Measurements from ENCODE around the gene HPX.

The HPX gene

GRCh38 chr11:6458352-6459098 lies 17.7 kb upstream of the HPX start:
- DNase-seq: no peak

DNA sequence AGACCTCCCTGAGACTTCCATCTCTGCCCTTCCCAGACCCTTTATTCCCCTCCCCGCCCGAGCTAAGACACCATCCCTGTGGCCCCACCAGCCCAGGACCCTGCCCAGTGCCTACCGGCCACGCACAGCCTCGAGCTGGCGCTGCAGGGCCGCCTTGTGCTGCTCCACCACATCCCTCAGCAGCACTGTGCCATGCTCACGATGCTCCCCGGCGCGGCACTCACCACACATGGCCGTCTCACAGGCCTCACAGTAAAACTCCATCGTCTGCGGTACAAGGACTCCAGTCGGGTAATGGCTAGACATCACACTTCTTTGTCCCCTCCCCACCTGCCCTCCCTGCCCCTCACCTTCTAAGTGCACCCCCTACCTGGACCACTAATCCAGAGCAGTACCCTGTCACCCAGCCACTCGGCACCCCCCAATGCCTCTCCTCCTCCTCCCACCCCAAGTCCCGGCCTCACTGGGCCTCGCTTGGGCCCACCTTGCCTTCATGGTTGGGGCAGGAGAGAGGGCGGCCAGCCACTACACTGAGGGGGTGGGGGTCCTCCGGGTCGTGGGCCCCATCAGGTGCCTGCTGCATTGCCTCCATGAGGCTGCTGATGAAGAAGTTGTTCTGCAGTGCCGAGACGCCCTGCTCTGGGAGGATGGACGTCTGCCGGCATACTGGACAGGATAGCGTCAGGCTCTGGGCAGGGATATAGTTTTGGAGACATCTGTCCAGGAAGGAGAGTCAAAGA lies 17.0 kb upstream of the HPX start:
- DNase-seq: no peak

DNA sequence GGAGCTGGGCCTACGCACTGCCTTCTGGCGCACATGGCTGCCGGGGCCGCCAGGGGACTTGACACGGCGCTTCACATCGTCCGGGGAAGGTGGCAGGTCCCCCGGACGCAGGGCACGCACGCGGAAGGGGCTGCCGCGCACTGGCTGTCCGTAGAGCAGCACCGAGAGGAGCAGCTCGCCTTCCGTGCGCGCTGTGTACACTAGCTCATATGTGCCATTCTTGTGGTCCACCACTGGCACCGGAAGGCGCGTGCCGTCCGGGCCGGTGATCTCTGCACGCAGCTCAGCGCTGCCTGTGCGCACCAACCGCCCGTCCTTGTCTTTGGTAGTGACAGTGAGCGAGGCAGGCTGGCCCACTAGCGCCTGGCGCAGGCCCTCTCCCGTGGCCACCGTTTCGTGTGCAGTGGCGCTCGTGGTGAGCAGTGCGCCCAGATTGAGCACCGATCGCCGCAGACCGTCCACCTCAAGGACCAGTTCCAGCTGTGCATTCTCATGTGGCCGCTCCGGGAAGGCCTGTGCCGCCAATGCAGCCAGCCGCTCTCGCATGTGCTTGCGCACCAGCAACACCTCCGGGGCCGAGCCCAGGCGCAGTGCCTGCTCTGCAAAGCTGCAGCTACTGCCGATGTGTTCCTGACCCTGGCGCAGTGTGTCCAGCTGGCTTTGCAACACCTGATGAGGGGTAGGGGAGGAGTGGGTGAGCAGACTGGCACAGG lies 15.7 kb upstream of the HPX start:
- DNase-seq: no peak

- no peak for DNase-seq
Measured at GRCh38 chr11:6455070-6455469, 14.3 kb upstream of the HPX start.

DNA sequence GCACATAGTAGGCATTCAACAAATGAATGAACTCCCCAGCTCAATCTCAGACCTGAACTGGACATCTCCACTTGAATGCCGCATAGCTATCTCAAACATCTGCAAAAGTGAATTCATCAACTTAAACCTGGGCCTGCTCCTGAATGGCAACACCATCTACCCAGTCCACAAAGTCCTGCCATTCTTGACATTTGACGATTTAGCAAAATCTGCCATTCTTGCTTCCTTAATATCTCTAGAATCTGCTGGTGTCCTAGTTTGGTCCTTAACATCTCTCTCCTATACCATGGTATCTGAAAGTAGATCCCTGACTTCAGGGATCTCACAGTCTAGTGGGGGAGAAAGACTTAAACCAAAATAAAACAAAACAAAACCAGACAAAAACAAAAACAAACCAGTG lies 12.4 kb upstream of the HPX start:
- no peak for DNase-seq

DNA sequence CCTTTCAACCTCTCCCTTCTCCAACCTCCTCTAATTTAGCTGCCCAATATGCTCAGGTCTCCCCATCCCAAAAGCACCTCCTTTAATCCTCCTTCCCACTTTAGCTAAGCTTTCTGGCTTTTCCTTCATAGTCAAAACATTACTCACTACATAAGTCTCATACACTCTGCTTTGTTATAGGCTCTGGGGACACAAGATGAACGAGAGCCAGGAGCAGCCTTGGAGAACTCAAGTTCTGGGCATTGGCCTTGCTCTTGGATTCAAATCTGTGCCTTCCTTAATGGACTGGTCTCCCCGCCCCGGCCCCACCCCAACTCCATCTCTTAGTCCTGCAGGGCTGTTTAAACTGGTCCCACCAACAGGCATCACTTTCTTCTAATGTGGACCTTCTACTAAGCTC lies 11.4 kb upstream of the HPX start:
- no peak for DNase-seq

GRCh38 chr11:6448574-6448973 lies 7.8 kb upstream of the HPX start:
- DNase-seq: no peak

DNA sequence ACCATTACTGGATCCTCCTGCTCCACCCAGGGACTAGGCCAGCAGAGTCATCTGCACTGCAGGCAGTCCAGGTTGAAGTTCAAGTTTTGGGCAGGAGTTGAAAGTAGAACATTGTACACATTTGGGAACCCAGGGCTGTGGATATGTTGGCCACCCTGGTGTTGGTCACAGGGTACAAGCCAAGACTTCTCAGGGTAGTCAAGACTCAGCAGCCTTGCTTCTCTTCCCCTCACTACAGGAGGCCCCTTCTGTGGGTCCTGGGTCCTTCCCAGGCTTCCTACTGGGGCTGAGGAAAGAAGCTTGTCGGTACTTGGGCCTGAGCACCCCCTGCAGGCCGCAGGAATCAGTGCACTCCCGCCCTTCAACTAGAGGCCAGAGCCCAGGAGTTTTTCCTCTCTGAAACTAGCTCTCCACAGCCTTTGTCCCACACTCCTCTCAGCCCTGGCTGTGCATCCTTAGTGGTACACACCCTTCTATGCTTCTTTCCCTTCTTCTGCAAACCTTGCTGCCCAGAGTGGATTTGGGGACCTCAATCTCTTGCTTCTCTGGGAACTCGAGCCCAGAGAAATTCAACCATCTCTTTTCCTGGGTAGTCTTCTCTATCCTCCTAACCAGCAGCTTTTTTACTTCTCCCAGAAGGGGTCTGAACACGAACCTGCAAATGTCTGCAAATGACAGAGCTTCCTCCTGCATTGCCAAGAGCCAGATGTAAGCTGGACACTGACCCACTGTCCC lies 2.6 kb upstream of the HPX start:
- peak; percentile 63 for DNase-seq

DNA sequence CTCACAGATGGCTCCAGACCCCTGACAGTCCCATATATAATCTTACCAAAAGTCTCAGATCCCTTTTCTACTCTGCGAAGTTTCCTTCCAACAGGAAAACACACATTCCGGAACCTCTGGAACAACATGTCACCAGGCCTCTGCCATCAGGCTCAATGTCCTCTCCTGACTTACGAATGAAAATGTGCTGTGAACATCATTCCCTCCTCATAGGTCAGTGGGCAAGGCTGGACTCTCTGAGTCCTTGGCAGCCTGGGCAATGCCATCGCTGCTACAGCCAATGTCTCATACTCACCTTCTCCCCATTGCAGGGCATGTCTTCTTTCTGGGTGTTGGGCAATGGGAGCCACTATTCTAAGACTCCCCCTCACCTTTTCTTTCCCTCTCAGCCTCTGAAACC lies 1.7 kb upstream of the HPX start:
- DNase-seq: no peak

GRCh38 chr11:6438979-6439571 lies 1.7 kb downstream of the HPX start:
- DNase-seq: peak; percentile 76

DNA sequence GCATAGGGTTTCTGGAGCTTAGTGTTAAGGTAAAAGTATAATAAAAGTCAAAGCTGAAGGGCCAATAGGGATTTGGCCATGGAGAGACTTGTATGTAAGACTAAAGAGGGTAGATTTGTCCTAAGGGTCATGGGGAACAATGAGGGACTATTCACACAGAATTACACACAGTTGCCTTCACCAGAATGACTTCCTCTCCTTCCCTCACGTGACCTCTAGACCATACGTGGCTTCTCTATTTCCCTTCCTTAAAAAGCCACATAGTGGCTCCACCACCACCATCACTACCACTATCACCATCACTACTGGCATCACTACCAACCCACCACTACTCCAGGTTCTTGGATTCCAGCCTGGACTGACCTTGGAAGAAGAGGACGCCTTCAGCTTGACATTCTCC lies 2.8 kb downstream of the HPX start:
- DNase-seq: no peak

GRCh38 chr11:6437423-6437822 lies 3.4 kb downstream of the HPX start:
- no peak for DNase-seq

DNA sequence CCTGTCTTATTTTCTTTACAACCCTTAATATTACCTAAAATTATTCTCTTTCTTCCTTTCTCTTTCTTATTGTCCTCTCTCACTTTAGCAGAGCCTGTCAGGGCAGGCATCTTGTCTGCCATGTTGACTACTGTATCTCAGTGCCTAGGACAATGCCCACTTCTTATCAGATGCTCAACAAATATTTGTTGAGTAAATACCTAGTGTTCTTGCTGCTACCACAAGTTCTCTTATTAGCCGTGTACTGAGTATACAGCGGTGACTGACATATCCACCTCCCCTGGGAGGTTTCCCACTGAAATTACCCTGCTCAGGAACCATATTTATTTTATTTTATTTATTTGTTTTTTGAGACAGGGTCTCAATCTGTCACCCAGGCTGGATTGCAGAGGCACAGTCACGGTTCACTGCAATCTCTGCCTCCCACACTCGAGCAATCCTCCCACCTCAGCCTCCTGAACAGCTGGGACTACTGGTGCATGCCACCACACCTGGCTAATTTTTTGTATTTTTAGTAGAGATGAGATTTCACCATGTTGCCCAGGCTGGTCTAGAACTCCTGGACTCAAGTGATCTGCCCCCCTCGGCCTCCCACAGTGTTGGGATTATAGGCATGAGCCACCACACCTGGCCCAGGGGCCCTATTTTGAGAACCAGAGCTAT lies 6.7 kb downstream of the HPX start:
- peak; percentile 35 for DNase-seq

- DNase-seq: no peak
Measured at GRCh38 chr11:6431861-6432260, 8.9 kb downstream of the HPX start.

- no peak for DNase-seq
Measured at GRCh38 chr11:6427516-6427915, 13.3 kb downstream of the HPX start.

DNA sequence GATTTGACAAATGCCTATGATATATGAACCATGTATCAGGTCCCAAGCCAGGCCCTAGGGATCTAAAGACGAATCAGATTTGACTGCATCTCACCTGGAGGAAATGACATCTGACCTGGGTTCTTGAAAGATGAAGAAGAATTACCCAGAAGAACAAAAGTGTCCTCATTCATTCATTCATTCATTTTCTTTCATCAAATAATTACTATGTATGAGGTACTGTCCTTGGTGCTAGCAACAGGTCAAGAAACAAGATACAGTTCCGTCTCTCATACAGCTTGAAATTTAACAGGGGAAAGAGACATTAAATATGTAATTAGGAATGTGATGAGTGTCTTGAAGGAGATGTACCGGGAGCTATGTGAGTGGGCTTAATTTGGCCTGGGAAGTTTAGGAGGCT lies 20.1 kb downstream of the HPX start:
- DNase-seq: no peak

DNA sequence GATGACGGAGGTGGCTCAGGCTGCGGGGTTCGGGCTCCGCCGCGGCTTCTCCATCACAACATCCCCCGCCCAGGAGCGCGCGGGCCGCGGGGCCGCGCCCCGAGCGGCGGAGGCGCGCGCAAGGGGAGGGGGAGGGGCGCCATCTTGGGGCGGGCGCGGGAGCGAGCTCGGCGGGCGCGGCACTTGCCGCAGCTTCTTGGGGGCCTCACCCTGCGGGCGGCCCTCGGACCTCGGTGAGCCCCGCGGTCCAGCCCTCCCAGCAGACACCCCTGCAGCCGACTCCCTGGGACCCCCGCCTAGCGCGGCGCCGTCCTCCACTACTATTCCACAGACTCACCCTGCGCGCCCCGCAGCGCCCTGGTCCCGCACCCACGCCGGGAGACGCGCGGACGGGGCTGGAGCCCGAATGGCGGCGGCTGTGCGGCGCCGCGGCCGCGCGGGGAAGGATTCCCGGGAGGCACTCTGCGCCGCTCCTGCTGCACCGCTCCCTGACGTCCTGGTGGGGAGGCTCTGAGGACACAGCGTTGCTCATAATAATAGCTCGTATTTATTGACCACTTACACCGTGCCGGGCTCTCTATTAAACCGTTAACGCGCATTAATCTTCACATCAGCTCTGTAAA lies 21.7 kb downstream of the HPX start, which contains the start of gene APBB1:
APBB1 (minus strand) TSS at position 86 of the 623 bp plus-strand sequence. CDS start 7,747 bp downstream, outside the sequence.
- DNase-seq: peak; percentile 87

- peak; percentile 34 for DNase-seq
Measured at GRCh38 chr11:6418557-6419008, 22.2 kb downstream of the HPX start.

DNA sequence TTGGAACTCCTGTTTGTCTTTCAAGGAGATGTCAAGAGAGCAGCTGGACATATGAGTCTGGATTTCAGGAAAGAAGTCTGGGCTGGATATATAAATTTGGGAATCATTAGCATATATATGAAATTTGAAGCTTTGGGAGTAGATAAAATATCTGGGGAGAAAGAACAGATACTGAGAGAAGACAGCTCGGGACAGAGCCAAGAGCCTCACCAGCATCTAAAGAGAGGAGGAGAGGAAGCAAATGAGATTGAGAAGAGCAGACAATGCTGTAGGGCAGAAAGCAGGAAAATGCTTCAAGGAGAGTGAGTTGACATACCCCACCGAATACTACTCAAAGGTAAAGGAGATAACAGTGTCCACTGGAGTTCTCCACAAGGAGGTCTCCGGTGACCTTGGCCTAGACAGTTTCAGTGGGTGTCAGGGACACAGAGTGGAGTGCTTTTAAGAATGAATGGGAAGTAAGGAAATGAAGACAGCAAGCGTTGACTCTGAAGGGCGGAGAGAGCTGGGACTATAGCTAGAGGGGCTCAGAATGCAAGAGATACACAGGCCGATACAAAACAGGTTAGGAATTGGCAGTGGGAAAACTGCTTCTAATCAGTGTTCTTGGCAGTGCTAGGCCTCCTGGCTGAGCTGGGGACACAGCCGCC lies 22.8 kb downstream of the HPX start:
- no peak for DNase-seq

DNA sequence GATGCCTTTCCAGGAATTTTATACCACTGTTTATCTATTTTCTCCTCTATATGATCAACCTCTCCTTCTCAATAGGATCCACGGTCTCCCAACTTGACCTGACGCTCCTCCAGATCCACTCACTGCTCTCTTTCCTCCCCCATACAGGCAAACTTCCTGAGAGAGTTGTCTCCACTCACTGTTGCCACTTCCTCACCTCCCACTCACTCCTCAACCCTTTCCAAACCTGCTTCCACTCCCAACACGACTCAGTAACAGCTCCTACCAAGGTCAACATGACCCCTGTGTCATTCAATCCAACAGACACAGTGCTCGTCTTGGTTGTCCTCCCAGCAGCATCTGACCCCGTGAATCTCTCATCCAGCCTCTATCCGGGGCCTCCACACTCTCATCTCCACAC lies 25.0 kb downstream of the HPX start:
- no peak for DNase-seq

GRCh38 chr11:6414874-6415328 lies 25.9 kb downstream of the HPX start:
- no peak for DNase-seq
